Measurements from ENCODE around the gene LTB.

DNA sequence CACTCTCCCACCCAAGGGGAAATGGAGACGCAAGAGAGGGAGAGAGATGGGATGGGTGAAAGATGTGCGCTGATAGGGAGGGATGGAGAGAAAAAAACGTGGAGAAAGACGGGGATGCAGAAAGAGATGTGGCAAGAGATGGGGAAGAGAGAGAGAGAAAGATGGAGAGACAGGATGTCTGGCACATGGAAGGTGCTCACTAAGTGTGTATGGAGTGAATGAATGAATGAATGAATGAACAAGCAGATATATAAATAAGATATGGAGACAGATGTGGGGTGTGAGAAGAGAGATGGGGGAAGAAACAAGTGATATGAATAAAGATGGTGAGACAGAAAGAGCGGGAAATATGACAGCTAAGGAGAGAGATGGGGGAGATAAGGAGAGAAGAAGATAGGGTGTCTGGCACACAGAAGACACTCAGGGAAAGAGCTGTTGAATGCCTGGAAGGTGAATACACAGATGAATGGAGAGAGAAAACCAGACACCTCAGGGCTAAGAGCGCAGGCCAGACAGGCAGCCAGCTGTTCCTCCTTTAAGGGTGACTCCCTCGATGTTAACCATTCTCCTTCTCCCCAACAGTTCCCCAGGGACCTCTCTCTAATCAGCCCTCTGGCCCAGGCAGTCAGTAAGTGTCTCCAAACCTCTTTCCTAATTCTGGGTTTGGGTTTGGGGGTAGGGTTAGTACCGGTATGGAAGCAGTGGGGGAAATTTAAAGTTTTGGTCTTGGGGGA is 6.1 kb downstream of the LTB start:
- TF ChIP-seq, protein P1, sequence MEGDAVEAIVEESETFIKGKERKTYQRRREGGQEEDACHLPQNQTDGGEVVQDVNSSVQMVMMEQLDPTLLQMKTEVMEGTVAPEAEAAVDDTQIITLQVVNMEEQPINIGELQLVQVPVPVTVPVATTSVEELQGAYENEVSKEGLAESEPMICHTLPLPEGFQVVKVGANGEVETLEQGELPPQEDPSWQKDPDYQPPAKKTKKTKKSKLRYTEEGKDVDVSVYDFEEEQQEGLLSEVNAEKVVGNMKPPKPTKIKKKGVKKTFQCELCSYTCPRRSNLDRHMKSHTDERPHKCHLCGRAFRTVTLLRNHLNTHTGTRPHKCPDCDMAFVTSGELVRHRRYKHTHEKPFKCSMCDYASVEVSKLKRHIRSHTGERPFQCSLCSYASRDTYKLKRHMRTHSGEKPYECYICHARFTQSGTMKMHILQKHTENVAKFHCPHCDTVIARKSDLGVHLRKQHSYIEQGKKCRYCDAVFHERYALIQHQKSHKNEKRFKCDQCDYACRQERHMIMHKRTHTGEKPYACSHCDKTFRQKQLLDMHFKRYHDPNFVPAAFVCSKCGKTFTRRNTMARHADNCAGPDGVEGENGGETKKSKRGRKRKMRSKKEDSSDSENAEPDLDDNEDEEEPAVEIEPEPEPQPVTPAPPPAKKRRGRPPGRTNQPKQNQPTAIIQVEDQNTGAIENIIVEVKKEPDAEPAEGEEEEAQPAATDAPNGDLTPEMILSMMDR (IDR thresholded peaks at IDR 0.05; ENCODE audit: low read length) = no peak
- no peak for TF ChIP-seq EZH2 (IDR thresholded peaks at IDR 0.05; ENCODE audit: borderline replicate concordance, low read length)
